Panc1 (cell line): ENCODE results near the gene TSPAN3.

Experiments used
- CTCF ChIP-seq: fragments of 450-650 bp; IDR thresholded peaks from 2 replicates; pipeline ENCODE4 v1.5.1; 2017; ENCODE audit warnings: mild to moderate bottlenecking
- REST ChIP-seq, 2 experiments: IDR thresholded peaks; 2 replicates each; pipeline ENCODE4 v1.6.1; 2011 to 2012; ENCODE audit warnings: low read depth in 2 of 2, control low read depth in 1 of 2, low read length in 1 of 2, mild to moderate bottlenecking in 1 of 2, moderate library complexity in 1 of 2; ENCODE audit not compliant: insufficient read depth in 1 of 2
- SIN3A ChIP-seq: IDR thresholded peaks from 2 replicates; pipeline ENCODE4 v1.6.1; 2012; ENCODE audit warnings: low read depth, mild to moderate bottlenecking, low read length, moderate library complexity, borderline replicate concordance; ENCODE audit not compliant: insufficient read depth

DNA sequence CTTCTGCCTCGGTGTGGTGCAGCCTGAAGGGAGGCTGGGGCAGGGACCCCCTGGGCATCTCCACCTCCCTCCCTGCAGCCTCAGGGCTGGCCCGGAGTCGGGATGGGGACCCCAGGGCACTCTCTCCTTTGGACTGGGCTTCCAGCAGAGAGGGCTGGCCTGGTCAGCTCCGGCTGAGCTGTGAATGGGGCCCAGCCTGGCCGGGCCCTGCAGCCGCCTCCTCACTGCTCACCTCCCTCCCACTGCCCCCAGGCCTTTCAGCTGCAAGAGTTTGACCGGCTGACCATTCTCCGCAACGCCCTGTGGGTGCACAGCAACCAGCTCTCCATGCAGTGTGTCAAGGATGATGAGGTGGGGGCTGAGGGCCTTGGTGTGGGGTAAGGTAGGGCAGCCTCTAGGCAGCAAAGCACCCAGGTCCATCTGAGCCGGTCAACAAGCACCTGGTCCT lies 40.0 kb downstream of the TSPAN3 start:
- TF ChIP-seq CTCF (no peak), SIN3A (no peak), REST (IDR thresholded peaks at IDR 0.05; ENCODE audit: insufficient read depth in 1 of 2, low read depth in 2 of 2, low read length in 1 of 2) (no peak)
